ENCODE results near the gene SFSWAP.

The SFSWAP gene

DNA sequence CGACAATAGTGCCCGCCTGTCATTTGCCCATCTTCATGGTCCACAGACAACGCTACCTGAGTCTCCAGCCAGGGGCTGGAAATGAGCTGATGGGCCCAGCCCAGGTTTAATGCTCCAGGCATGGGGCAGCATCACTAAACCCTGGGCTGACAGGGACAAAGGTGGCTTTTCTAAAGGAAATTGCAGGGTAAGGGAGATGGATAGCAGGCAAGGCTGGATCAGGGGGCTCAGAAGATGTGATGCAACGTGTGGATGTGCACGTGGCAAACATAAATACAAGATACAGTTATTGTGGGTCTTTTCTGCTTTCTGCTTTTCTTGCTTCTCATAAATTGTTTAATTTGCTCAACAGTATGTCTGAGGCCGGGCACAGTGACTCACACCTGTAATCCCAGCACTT lies 113.6 kb downstream of the SFSWAP start:
- no peak for DNase-seq

DNA sequence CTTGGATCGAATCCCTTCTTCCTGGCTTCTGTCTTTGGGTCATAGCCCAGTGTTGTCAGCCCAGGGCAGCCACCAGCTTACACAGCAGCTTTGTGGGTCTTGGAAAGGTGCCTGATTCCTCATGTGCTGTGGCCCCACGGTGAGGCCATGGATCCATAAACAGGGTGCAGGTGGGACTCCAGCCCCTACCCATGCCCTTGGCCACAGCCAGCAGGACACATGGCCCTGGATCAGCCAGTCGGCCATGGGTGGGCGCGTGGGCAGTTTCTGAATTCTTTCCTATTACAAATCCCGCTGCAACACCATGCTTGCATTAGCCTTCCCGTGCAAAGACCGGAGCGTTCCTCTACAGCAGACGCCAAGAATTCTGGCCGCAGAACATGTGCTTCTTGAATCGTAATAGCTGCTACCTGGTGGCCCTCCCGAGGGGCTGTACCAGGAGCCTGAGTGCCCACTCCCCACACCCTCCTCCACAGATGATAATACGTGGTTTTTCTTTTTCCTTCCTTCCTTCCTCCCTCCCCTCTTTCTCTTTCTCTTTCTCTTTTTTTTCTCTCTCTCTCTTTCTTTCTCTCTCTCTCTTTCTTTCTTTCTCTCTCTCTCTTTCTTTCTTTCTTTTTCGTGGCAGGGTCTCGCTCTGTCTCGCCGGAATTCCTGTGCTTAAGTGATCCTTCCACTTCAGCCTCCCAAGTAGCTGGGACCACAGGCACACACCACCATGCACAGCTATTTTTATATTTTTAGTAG lies 114.4 kb downstream of the SFSWAP start:
- no peak for DNase-seq

DNA sequence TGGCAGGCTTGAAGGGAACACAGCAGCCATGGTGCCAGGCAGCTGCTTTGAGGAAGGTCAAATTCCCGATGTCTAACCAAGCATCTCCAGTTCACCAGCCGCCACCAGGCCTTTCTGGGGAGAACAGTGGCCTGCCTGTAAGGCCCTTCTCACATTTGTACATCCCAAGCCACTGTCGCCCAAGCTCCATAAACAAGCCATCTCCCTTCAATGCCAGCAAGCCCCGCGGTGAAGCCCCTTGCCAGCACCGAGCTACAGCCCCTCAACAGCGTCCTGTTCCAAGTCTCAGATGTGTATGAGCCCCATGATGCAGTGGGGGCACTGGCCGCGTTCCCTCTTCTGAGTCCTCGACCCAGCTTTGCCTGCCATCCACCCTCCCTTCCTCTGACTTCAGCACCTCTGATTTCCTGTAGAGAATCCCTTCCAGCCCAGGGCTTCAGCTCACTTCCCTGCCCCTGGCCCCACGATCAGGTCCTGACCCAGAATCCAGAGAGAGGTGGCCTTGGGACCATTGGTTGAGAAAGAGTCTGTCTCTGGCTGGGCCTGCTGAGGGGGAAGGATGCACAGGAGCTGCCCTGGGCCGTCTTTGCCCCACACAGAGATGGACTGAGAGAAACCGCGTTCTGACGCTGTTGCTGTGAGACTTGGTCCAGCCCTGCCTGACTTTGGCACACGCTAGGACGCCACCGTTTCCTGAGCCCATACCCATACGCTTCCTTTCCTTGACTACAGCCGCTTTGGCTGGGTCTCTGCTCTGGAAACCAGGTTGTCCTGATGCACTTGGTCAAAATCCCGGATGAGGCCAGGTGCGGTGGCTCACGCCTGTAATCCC lies 115.4 kb downstream of the SFSWAP start:
- DNase-seq = no peak

DNA sequence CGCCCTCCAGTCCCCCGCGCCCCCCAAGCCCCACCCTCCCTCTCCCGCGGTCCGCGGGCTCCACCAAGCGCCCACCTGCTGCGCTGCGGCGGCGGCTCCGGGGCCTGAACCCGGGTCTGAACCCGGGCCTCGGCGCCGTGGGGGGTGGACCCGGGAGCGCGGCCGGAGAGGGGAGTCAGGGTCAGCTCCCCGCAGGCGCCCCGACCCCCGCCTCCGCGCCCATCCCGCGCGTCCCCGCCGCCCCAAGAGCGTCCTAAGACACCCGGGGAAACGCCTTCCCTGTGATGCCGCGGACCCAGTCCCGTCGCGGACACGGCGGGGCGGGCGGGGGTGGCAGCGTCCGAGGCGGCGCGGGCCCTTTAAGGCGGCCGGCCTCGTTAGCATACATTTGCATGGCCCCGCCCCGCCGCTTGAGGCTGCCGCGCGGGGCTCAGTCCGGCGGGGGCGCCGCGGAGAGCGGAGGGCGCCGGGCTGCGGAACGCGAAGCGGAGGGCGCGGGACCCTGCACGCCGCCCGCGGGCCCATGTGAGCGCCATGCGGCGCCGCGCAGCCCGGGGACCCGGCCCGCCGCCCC lies 117.2 kb downstream of the SFSWAP start, which contains the start of gene MMP17:
Gene MMP17 (plus strand): TSS at position 433 of the 574 bp plus-strand sequence. CDS start 102 bp downstream, at position 535.
- peak; percentile 54 for DNase-seq

DNA sequence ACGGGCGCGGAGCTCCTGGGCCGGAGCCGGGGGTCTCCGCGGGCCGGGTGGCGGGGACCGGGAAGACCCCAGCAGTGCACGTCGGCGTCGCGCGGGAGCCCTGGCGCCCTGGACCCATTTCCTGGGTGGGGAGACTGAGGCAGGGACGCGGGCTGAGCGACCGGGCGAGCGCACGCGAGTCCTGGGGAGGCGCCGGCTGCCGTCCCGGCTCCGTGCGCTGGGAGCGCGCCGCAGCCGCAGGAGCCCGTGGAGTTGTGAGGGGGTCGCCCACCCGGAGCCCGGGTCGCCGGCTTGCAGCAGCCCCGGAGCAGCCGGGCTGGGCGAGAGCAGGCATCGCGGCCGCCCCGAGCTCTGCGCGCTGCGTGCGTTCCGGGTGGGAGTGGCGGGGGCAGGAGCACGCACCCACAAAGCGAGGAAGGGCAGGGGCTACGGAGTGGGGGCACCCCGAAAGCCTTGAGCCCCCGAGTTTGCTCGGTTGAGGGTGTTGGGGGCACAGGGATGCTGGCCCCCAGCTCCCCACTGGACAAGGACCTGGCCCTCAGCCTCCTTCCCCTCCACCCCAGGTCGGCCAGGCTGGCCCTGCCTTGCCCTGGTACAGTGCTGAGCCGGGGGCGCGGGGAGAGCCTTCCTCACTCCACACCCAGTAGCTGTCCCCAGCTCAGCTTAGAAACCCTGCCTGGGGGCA lies 117.9 kb downstream of the SFSWAP start:
- DNase-seq = peak; percentile 36

DNA sequence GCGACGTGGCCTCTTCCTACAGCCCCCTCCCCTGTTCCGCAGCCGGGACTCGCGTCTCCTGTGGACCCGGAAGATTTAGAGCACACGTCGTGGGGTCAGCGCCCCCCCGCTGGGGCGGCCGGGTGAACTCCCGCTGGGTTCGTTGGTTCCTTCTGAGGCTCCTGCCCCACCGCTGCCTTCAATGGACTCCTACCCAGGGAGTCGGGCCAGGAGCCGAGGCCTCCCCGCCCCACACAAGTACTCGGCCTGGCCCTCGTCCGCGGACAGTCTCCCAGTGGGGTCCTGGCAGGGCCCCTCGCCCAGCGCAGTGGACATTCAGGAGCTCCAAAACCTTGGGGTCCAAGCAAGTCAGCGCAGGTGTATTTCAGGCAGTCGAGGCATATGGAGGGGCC lies 118.5 kb downstream of the SFSWAP start:
- no peak for DNase-seq

DNA sequence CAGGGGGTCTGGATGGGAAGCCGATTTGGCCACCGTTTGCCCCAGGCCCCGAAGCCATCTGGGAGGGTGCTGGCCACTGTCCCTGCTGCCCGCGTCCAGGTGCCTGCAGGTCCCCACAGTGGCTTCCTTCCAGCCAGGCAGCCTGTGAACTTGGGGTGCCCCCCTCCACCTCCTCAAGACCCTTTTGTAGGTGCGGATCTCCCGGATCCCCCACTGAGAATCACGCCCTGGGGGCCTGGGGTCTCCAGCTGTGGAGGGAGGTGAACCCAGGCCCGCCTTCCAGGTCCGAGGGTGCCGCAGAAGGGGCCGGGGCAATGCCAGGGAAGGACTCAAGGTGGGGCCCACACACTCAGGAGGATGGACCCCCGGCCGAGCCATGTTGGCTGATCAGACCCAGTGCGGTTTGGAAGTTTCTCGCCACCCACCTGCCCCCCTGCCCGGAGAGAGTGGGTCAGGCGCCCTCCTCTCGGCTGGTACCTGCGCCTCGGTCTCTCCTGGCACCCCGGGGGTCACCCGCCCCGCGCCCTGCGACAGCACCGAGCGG lies 119.0 kb downstream of the SFSWAP start:
- no peak for DNase-seq

DNA sequence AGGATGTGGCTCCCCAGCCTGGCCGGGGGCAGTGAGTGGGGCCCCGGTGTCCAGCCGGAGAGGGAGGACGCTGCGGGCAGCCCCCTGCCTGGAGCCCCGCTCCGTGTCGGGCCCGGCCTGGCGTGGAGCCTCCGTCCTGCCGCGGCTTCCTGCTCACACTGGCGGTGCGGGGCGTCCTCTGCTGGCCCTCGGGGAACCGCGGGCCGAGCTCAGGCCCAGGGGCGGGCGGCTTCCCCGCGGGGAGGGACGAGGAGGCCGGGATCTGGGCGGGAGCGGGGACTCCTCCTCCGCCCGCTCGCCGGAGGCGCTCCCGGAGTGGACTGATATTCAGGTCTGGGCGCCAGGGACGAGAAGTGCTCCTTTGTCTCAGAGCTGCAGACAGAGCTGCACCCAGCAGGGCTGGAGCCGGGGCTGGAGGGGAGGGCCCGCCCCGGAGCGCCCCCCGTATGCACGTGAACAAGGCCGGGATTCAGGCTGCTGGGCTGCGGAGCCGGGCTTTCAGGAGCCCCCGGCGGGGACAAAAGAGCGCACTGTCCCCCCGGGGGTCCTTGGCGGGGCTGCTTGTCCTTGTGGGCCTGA lies 119.5 kb downstream of the SFSWAP start:
- DNase-seq = peak; percentile 53

DNA sequence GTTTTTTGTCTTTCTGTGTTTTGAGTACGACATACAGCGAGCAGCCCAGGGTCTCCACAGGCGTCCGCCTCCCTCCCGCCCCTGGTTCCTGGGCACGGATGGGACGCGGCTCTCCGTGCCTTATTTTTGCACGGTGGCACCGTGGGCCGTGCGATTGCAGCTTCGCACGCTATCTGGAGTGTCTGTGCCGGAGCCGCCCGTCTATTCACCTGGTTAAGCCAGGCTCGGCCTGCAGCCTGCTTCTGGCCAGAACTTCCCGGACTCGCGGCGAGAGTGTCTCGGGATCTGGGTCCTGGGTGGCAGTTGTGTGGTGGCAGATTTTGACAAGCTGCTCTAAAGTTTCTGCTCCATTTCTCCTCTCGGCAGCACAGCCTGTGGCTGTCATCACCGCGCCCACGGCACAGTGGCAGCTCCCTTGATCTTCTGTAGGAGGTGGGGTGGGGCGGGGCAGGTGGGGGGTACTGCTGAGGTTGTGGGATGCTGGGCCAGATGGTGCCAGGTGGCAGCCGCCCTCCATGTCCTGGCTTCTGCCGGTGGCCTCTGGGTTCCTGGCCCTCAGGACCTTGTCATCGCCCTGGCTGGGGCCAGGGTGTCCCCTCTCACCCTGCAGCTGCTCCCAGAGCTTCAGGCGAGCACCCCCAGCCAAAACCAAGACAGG lies 120.2 kb downstream of the SFSWAP start:
- DNase-seq = peak; percentile 47

DNA sequence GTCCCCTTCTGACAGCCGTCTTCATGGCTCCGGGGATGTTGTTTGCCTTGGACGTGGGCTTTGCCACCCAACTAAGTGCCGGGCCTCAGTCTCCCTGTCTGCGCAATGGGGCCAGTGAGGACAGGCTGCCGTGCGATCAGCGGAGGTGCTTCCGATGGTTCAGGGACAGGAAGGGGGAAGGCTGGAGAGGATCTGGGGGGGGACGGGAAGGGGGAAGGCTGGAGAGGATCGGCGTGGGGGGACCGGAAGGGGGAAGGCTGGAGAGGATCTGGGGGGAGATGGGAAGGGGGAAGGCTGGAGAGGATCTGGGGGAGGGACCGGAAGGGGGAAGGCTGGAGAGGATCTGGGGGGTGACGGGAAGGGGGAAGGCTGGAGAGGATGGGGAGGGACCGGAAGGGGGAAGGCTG lies 120.7 kb downstream of the SFSWAP start:
- DNase-seq = no peak

DNA sequence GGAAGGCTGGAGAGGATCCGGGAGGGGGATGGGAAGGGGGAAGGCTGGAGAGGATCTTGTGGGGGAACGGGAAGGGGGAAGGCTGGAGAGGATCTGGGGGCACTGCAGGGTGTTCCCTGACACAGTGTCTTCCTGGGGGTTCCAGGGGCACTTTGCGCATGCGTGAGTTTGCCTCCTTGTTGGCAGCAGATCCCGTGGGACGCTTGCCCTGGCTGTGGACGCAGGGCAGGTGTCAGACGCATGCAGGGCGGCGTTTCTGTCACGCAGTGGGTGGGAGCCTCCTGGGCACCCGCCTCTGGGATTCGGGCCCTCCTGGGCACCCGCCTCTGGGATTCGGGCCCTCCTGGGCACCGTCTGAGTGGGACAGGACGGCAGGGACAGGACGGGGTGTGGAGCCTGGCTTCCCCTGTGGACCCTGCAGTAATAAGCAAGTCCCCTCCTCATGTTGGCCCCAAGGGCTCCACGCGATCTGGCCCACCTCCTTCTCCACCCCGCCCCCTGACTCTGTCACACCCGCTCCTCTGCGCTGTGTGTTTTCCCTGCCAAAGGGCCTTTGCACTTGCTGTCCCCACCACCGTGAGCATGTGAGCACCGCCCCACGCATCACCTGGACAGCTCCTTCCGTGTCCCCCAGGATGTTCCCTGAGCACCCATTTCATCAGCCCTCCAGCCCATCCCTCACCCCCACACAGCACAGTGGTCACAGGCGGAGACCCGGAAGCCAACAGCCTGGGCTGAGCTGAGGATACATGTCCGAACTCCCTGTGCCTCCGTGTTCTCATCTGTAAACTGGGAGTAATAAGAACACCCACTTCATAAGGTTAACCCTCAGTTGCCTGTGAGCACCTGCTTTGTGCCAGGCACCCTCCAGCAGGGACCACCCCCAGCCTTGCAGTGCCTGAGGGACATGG lies 121.7 kb downstream of the SFSWAP start:
- no peak for DNase-seq

DNA sequence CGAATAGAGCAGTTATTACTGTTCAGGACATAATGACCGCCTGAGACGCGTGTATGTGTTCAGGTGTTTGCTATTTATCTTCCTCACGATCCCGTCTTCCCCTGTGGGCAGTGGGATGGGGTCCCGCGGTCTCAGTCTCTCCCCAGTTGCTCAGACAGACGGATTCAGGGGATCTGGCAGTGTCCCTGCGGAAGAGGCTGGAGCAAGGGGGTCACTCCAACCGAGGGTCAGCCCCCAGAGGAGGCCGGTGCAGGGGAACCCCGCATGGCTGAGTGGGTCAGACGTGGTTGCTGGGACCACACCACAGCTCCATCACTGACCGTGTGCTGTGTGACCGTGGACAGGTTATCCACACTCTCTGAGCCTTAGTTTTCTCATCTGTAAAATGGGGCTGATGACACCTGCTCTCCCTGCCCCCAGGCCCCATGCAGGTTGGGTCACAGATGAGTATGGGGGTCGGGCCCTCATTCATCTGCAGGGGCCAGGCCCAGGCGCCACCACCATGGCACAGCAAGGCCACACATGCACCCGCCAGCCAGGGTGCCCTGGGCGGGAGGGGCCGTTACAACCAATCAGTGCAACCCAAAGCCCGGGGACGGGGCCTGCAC lies 122.5 kb downstream of the SFSWAP start:
- no peak for DNase-seq

DNA sequence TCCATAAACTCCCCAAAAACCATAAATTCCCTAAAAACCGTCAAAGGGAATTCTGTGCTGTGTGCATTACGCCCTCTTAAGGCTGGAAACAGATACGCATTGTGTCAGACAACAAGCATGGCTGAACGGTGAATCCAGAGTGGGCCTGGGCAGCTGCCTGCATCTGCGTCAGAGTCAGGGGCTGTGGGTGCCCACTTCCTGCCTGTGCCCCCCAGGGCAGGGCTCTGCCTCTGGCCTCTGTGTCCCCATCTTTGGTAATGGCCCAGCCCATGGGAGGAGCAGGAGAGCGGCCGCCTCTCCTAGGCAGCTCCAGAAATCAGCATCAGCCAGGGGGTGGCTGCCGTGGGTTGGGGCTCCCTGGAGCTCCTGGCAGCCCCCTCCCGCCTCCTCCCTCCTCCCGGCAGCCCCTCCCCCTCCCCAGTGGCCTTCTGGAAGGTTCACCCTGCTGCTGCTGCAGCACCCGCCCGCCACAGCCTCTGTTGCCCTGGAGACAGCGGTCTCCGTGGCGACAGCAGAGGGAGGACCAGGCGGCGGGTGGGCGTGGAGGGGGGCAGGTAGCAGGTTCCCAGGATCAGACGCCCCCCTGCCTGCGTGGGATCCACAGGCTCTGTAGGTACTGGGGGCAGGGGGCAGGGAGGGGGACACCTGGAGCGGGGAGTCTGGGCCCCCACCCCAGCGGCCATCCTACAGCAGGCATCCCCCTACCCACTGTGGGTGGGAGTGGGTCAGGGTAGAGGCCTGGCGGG lies 123.2 kb downstream of the SFSWAP start:
- no peak for DNase-seq

DNA sequence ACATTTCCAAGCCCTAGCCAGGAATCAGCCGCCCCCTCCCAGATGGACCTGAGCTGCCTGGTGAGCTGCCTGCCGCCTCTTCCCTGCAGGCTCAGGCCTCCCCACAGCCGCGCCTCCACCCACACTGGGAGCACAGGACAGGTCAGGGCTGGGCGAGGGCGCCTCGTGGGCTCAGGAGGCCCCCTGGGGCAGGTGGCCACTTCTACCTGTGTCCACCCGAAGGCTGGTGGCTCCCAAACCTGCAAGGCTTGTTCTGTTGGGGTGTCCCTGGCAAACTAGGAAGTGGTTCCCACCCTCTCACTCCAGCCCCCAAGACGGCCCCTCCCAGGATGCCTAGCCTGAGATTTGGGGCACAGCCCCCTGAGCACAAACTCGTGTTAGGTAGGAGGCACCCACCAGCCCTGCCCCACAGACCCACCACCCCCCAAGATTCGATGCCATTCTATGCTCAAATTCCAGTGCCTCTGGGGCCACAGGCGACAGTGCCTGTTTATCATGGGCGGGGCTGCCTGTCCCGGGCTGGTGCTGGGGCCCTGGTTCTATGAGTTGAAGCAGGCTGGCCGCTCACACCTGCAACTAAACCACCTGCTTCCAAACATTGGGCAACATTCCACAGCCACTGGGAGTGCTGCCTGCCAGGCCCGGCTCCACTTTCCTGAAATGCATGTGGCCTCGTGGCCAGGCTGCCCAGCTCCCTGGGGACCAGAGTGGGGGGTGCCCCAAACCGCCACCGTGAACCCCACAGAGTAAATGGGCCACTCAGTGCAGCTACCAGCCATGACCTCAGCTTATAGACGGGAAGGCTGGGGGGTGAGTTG lies 124.1 kb downstream of the SFSWAP start:
- DNase-seq = no peak

DNA sequence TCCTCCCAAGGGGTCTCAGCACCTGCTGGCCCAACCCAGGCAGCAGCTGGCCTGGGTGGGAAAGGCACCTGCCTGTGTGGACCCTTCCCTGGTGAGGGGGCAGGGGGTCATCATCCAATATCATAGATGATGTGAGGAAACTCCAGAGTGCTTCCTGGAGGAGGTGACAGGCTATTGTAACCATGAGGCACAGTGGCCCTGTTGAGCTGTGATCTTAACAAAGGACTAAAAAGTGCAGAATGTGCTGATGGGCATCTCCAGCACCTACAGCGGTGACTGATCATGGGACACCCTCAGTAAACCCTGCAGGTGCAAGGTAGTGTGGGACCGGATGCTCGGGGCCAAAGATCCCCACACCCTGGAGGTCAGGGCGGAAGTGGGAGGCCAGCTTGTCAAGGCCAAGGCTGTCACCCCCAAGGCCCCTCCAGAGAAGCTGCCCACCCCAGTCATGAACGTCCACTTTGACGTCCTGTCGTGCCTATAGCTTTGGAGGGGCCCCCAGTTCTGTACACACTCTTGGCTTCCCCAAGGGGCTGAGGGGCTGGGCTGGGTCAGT lies 124.8 kb downstream of the SFSWAP start:
- DNase-seq = no peak

DNA sequence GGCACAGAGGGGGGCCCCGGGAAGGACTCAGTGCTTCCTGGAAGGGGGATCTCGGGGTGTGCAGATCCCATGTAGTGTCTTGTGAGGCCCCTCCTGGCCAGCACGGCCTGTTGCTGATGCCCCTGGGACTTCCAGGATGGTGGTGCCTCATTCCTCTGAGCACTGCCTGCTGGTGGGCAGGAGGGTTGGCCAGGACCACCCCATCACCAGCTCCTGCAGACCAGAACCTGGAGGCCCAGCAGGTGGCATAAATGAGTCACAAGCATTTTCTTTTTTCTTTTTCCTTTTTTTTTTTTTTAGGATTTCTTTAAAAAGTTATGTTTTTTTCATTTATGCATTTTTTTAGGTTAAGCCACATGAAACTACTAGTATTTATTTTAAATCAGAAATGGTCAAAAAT lies 125.3 kb downstream of the SFSWAP start:
- no peak for DNase-seq

DNA sequence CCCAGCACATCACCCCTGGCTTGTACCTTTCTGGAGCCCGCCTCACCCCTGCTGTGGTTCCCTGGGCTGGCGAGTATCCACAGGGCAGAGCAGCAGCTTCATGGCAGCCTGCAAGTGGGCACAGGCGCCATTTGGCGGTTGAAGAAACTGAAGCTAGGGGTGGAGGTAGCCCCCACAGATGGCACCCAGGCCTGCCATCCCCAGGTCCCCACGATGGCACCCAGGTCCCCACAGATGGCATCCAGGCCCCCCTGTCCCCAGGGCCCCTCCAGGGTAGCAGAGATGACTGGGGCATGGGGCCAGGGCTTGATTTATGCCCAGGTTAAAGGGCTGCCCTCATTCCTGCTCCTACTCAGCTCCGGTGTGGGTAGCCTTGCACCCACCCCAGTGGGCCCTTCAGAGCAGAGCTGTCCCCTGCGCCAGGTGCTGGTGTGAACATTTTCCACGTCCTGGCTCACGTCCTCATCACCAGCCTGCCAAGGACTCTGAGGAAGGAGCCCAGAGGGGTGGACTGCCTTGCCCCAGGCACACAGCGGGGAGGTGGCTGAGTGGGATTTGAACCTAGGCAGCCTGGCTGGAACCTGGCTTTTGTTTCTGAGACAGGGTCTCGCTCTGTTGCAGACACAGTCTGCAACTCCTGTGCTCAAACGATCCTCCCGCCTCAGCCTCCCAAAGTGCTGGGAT lies 126.0 kb downstream of the SFSWAP start:
- no peak for DNase-seq

Measured in stimulated activated CD8-positive, alpha-beta memory T cell treated with anti-CD3 and anti-CD28 coated beads, Interleukin-4, amount 100 ng/mL, for 48 hours (primary cell).